HCT116 (cell line): ENCODE results near the gene DELE1. TPM values are rescaled to one million over a fixed set of nuclear protein-coding genes. Genes with fewer than 3 reads are reported as not detected.

ENCODE experiments used
- ATAC-seq: fragments of 200-7000 bp; cut with Tn5 transposase; 2 replicates; pipeline ENCODE4 v1.9.1; 2020; ENCODE audit warnings: mild to moderate bottlenecking, moderate library complexity
- BruUV-seq: library from RNA; stranded (reverse); fragments of 400-500 nt; replicated peaks from 2 replicates; lab custom pipeline; 2021; lab: Mats Ljungman, UMichigan
- CTCF ChIA-PET: fragments of 300-600 bp; sonication (Branson Sonifier 250); formaldehyde crosslinking; loops from one replicate; lab custom pipeline; 2021; ENCODE audit warnings: antibody characterized with exemption; lab: Charles Lee
- POLR2A ChIA-PET: fragments of 300-600, 350-600 bp; sonication (Branson Sonifier 250); formaldehyde crosslinking; loops from one replicate; lab custom pipeline; 2021; ENCODE audit warnings: antibody characterized with exemption; lab: Charles Lee
- RAD21 ChIA-PET, 2 experiments: fragments of 300-600 bp; sonication (Branson Sonifier 250); formaldehyde crosslinking; loops; one replicate each; lab custom pipeline; 2023; ENCODE audit warnings: low total read pairs in 2 of 2; ENCODE audit not compliant: uncharacterized antibody in 2 of 2, unreplicated experiment in 2 of 2, low non-redundant PET in 1 of 2; lab: Charles Lee
- DNase-seq: peaks from one replicate; pipeline ENCODE4 v3.0.0-alpha.2; 2010; ENCODE audit warnings: low read depth, low spot score
- H2AFZ ChIP-seq: fragments of 200-600 bp; shearing (Covaris generic), sonication (generic); 2 replicates; pipeline ENCODE4 v1.6.1; 2017; ENCODE audit warnings: low read depth, mixed run types, mixed read lengths, antibody characterized with exemption, low read length; ENCODE audit not compliant: poor library complexity, severe bottlenecking
- H3K27ac ChIP-seq: 2 replicates; pipeline ENCODE4 v1.5.1; 2012; ENCODE audit warnings: low read depth, low read length
- H3K27me3 ChIP-seq: fragments of 200-600 bp; sonication (generic); 2 replicates; pipeline ENCODE4 v1.6.1; 2016; ENCODE audit warnings: mixed run types, low read length, mixed read lengths; ENCODE audit not compliant: insufficient read depth
- H3K36me3 ChIP-seq, 2 experiments: fragments of 200-500 bp in 1 of 2; fragments of 200-600 bp in 1 of 2; sonication (Bioruptor generic) in 1 of 2; sonication (generic) in 1 of 2; 2 replicates each; pipeline versions ENCODE4 v1.5.1 to v1.6.1; 2014 to 2016; ENCODE audit warnings: low read length in 2 of 2, inconsistent platforms in 1 of 2, mixed read lengths in 1 of 2, mixed run types in 1 of 2; ENCODE audit not compliant: insufficient read depth in 2 of 2, control insufficient read depth in 1 of 2
- H3K4me1 ChIP-seq, 2 experiments: fragments of 200-600 bp in 1 of 2; sonication (generic) in 1 of 2; 2 replicates each; pipeline versions ENCODE4 v1.5.1 to v1.6.1; 2012 to 2017; ENCODE audit warnings: low read length in 2 of 2, inconsistent platforms in 1 of 2, mild to moderate bottlenecking in 1 of 2, mixed read lengths in 1 of 2, mixed run types in 1 of 2, moderate library complexity in 1 of 2; ENCODE audit not compliant: insufficient read depth in 2 of 2, control insufficient read depth in 1 of 2
- H3K4me2 ChIP-seq: fragments of 200-600 bp; sonication (generic); 2 replicates; pipeline ENCODE4 v1.6.1; 2017; ENCODE audit warnings: mixed run types, low read length, mixed read lengths
- H3K4me3 ChIP-seq, 2 experiments: fragments of 200-600 bp in 1 of 2; sonication (generic) in 1 of 2; replicated peaks in 1 of 2; 2 replicates each; pipeline ENCODE4 v1.5.1; 2011 to 2016; ENCODE audit warnings: low read length in 2 of 2, control low read depth in 1 of 2, low read depth in 1 of 2, mild to moderate bottlenecking in 1 of 2, mixed read lengths in 1 of 2, mixed run types in 1 of 2
- H3K79me2 ChIP-seq: fragments of 200-600 bp; sonication (generic); 2 replicates; pipeline ENCODE4 v1.6.1; 2017; ENCODE audit warnings: mild to moderate bottlenecking, mixed run types, low read length, moderate library complexity, mixed read lengths; ENCODE audit not compliant: insufficient read depth
- H3K9ac ChIP-seq: fragments of 200-600 bp; sonication (generic); 2 replicates; pipeline ENCODE4 v1.6.1; 2016; ENCODE audit warnings: low read length, mixed read lengths
- H3K9me2 ChIP-seq: fragments of 200-600 bp; sonication (generic), shearing (Covaris generic); 2 replicates; pipeline ENCODE4 v1.6.1; 2017; ENCODE audit warnings: mixed run types, mild to moderate bottlenecking, moderate library complexity; ENCODE audit not compliant: insufficient read depth
- H3K9me3 ChIP-seq, 2 experiments: fragments of 200-500 bp in 1 of 2; fragments of 200-600 bp in 1 of 2; sonication (Bioruptor generic) in 1 of 2; sonication (generic) in 1 of 2; 2 replicates each; pipeline ENCODE4 v1.6.1; 2014 to 2017; ENCODE audit warnings: low read length in 2 of 2, mixed read lengths in 2 of 2, inconsistent platforms in 1 of 2, low read depth in 1 of 2, mild to moderate bottlenecking in 1 of 2, mixed run types in 1 of 2, moderate library complexity in 1 of 2; ENCODE audit not compliant: control insufficient read depth in 1 of 2, insufficient read depth in 1 of 2
- H4K20me1 ChIP-seq: fragments of 200-600 bp; sonication (generic), shearing (Covaris generic); 2 replicates; pipeline ENCODE4 v1.6.1; 2017; ENCODE audit warnings: mixed run types, mild to moderate bottlenecking, moderate library complexity; ENCODE audit not compliant: insufficient read depth
- CBX3 ChIP-seq: IDR thresholded peaks from 2 replicates; pipeline ENCODE4 v1.6.1; 2012; ENCODE audit warnings: low read depth
- CEBPB ChIP-seq: IDR thresholded peaks from 2 replicates; pipeline ENCODE4 v1.6.1; 2012; ENCODE audit warnings: low read depth
- EGR1 ChIP-seq: IDR thresholded peaks from 2 replicates; pipeline ENCODE4 v1.6.1; 2012; ENCODE audit warnings: low read depth
- ELF1 ChIP-seq: IDR thresholded peaks from 2 replicates; pipeline ENCODE4 v1.6.1; 2012; ENCODE audit warnings: low read depth, borderline replicate concordance
- EZH2 ChIP-seq: fragments of 200-600 bp; sonication (generic); IDR thresholded peaks from 2 replicates; pipeline ENCODE4 v1.6.1; 2017; ENCODE audit warnings: antibody characterized with exemption, mixed run types
- EZH2phosphoT487 ChIP-seq: fragments of 200-600 bp; IDR thresholded peaks from 2 replicates; pipeline ENCODE4 v1.6.1; 2018; ENCODE audit warnings: antibody characterized with exemption, borderline replicate concordance
- POLR2A ChIP-seq: IDR thresholded peaks from 2 replicates; pipeline ENCODE4 v1.7.0; 2011; ENCODE audit warnings: borderline replicate concordance; ENCODE audit not compliant: insufficient read depth, insufficient read length; ENCODE audit errors: extremely low read depth
- POLR2AphosphoS5 ChIP-seq: IDR thresholded peaks from 2 replicates; pipeline ENCODE4 v1.6.1; 2011; ENCODE audit warnings: mild to moderate bottlenecking, low read depth, low read length, moderate library complexity
- RAD21 ChIP-seq: IDR thresholded peaks from 2 replicates; pipeline ENCODE4 v1.6.1; 2012; ENCODE audit warnings: low read depth, mild to moderate bottlenecking
- SRF ChIP-seq: IDR thresholded peaks from 2 replicates; pipeline ENCODE4 v1.6.1; 2012; ENCODE audit warnings: low read depth
- intact Hi-C: fragments of 100-400 bp; cut with micrococcal nuclease; formaldehyde crosslinking; loops from 2 replicates; pipeline ENCODE4 v1.10.0; 2022
- total RNA-seq: library from RNA; stranded (reverse); gene quantifications from one replicate; pipeline ENCODE4 v1.2.1, GENCODE V29; 2021; ENCODE audit not compliant: unreplicated experiment
- TF ChIP-seq, protein P1 (sequence below), 3 experiments: fragments of 200-600 bp in 1 of 3; sonication (generic) in 1 of 3; IDR thresholded peaks in 2 of 3; conservative IDR thresholded peaks in 1 of 3; 2 replicates each; pipeline ENCODE4 v1.5.1; 2012 to 2017; ENCODE audit warnings: low read depth in 2 of 3, low read length in 2 of 3, antibody characterized with exemption in 1 of 3, borderline replicate concordance in 1 of 3, control low read depth in 1 of 3, mild to moderate bottlenecking in 1 of 3, mixed read lengths in 1 of 3, mixed run types in 1 of 3, moderate library complexity in 1 of 3; ENCODE audit not compliant: insufficient read depth in 1 of 3
- TF ChIP-seq, protein P2 (sequence below): IDR thresholded peaks from 2 replicates; pipeline ENCODE4 v1.6.1; 2012
- TF ChIP-seq, protein P3 (sequence below): IDR thresholded peaks from 2 replicates; pipeline ENCODE4 v1.6.1; 2012; ENCODE audit warnings: low read depth

Gene DELE1
- total RNA-seq, 1 experiment from 2014 or later, result 74.1 TPM

DNA sequence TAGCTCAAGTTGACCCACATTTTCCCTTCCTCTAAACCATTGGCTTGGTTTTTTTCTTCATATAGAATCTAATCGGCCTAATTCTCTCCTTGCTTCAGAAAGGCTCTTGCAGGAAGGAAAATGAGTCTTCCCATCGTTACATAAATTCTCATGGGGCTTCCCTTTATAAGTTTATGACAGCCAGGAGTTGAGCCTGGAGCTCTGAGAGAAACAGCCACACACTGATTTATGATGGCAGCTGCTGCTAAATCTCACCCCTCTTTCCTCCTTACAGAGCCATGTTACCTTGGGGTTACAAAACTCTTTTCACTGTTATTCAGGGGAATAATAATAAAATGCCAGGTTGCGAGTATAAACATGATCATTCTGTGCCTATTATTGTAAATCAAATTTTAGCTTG is 40.0 kb downstream of the DELE1 start:
- ATAC-seq, result no peak
- no peaks in the 10 kb centered on the region for H4K20me1 ChIP-seq
- H3K4me2 ChIP-seq, result no peak overlapping the region
- POLR2A ChIA-PET, result no interaction called here
- CTCF ChIA-PET, result interaction anchor here (1.0 kb wide), 1 partner anchor 271 kb away, joined by 3 read pairs; no protein-coding TSS in a partner anchor
- no peak overlapping the region for H3K27ac ChIP-seq
- peaks cover 0 to 15% of the 10 kb centered on the region in 2 experiments; a peak in 1 of 4 replicates for H3K4me1 ChIP-seq
- H3K9me2 ChIP-seq, result no peaks in the 10 kb centered on the region
- H3K27me3 ChIP-seq, result no peaks in the 10 kb centered on the region
- RAD21 ChIA-PET, result no interaction called here
- BruUV-seq, result no TSS peak
- no peaks in the 10 kb centered on the region for H3K79me2 ChIP-seq
- H3K9ac ChIP-seq, result no peak overlapping the region
- no peaks in the 10 kb centered on the region for H3K9me3 ChIP-seq
- intact Hi-C loops, result no loop called here
- H3K36me3 ChIP-seq, result no peaks in the 10 kb centered on the region
- no peak for DNase-seq
- TF ChIP-seq EZH2, result no peak
- no peak for TF ChIP-seq SRF
- TF ChIP-seq POLR2AphosphoS5, result no peak
- no peak for TF ChIP-seq ELF1
- TF ChIP-seq, protein P1, sequence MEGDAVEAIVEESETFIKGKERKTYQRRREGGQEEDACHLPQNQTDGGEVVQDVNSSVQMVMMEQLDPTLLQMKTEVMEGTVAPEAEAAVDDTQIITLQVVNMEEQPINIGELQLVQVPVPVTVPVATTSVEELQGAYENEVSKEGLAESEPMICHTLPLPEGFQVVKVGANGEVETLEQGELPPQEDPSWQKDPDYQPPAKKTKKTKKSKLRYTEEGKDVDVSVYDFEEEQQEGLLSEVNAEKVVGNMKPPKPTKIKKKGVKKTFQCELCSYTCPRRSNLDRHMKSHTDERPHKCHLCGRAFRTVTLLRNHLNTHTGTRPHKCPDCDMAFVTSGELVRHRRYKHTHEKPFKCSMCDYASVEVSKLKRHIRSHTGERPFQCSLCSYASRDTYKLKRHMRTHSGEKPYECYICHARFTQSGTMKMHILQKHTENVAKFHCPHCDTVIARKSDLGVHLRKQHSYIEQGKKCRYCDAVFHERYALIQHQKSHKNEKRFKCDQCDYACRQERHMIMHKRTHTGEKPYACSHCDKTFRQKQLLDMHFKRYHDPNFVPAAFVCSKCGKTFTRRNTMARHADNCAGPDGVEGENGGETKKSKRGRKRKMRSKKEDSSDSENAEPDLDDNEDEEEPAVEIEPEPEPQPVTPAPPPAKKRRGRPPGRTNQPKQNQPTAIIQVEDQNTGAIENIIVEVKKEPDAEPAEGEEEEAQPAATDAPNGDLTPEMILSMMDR (IDR thresholded peaks at IDR 0.05 in 2 of 3, conservative IDR thresholded peaks at IDR 0.05 in 1 of 3; ENCODE audit: borderline replicate concordance in 1 of 3, insufficient read depth in 1 of 3, low read depth in 2 of 3, low read length in 2 of 3), result no peak
- TF ChIP-seq EZH2phosphoT487, result no peak
- TF ChIP-seq RAD21, result no peak
- TF ChIP-seq, protein P2, sequence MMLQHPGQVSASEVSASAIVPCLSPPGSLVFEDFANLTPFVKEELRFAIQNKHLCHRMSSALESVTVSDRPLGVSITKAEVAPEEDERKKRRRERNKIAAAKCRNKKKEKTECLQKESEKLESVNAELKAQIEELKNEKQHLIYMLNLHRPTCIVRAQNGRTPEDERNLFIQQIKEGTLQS, result no peak
- TF ChIP-seq, protein P3, sequence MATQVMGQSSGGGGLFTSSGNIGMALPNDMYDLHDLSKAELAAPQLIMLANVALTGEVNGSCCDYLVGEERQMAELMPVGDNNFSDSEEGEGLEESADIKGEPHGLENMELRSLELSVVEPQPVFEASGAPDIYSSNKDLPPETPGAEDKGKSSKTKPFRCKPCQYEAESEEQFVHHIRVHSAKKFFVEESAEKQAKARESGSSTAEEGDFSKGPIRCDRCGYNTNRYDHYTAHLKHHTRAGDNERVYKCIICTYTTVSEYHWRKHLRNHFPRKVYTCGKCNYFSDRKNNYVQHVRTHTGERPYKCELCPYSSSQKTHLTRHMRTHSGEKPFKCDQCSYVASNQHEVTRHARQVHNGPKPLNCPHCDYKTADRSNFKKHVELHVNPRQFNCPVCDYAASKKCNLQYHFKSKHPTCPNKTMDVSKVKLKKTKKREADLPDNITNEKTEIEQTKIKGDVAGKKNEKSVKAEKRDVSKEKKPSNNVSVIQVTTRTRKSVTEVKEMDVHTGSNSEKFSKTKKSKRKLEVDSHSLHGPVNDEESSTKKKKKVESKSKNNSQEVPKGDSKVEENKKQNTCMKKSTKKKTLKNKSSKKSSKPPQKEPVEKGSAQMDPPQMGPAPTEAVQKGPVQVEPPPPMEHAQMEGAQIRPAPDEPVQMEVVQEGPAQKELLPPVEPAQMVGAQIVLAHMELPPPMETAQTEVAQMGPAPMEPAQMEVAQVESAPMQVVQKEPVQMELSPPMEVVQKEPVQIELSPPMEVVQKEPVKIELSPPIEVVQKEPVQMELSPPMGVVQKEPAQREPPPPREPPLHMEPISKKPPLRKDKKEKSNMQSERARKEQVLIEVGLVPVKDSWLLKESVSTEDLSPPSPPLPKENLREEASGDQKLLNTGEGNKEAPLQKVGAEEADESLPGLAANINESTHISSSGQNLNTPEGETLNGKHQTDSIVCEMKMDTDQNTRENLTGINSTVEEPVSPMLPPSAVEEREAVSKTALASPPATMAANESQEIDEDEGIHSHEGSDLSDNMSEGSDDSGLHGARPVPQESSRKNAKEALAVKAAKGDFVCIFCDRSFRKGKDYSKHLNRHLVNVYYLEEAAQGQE, result no peak
- TF ChIP-seq CBX3, result no peak
- no peak for TF ChIP-seq EGR1
- no peak for TF ChIP-seq CEBPB
- TF ChIP-seq POLR2A, result no peak
- TF ChIP-seq, all 23 proteins: peak for 0
- no peak overlapping the region for H3K4me3 ChIP-seq
- no peak overlapping the region for H2AFZ ChIP-seq
